Lower leg skin (tissue), 3 donors: ENCODE measurements around the gene UQCC2.

Experiments used
- CTCF ChIP-seq, 3 donors: fragments of 450-650 bp; IDR thresholded peaks; one replicate each; pipeline ENCODE4 v1.5.1; 2016; ENCODE audit warnings: antibody characterized with exemption in 3 of 3, mild to moderate bottlenecking in 3 of 3, moderate library complexity in 2 of 3
- POLR2A ChIP-seq, 2 donors: fragments of 450-650 bp; IDR thresholded peaks; one replicate each; pipeline ENCODE4 v1.6.1; 2016 to 2017; ENCODE audit warnings: antibody characterized with exemption in 2 of 2, mild to moderate bottlenecking in 1 of 2, moderate library complexity in 1 of 2

GRCh38 chr6:33737267-33738026 lies 25.9 kb upstream of the UQCC2 start:
- TF ChIP-seq POLR2A (IDR thresholded peaks at IDR 0.05) (no peak), CTCF (IDR thresholded peaks at IDR 0.05) (no peak)
